GM18519 (cell line): ENCODE data around the gene SLIT3.

Experiments used
- ATAC-seq: cut with Tn5 transposase; IDR thresholded peaks from one replicate; pipeline ENCODE4 v1.9.1; 2021; ENCODE audit warnings: mild to moderate bottlenecking, moderate library complexity; ENCODE audit not compliant: unreplicated experiment, low FRiP score

SLIT3 gene

GRCh38 chr5:169011451-169011850, 289.5 kb downstream of the SLIT3 start:
- ATAC-seq: no peak

GRCh38 chr5:169011009-169011408, 289.9 kb downstream of the SLIT3 start:
- ATAC-seq: no peak

- ATAC-seq: no peak
Measured at GRCh38 chr5:169009123-169009522, 291.8 kb downstream of the SLIT3 start.

GRCh38 chr5:169006842-169007790, 293.8 kb downstream of the SLIT3 start:
- ATAC-seq: no peak

GRCh38 chr5:169004551-169004950, 296.4 kb downstream of the SLIT3 start:
- no peak for ATAC-seq

GRCh38 chr5:169003721-169004541, 297.0 kb downstream of the SLIT3 start:
- no peak for ATAC-seq

GRCh38 chr5:169002953-169003555, 297.9 kb downstream of the SLIT3 start:
- ATAC-seq: no peak

- ATAC-seq: no peak
Measured at GRCh38 chr5:169001394-169001793, 299.5 kb downstream of the SLIT3 start.

GRCh38 chr5:168995024-168995423, 305.9 kb downstream of the SLIT3 start:
- ATAC-seq: no peak

GRCh38 chr5:168992687-168993086, 308.3 kb downstream of the SLIT3 start:
- no peak for ATAC-seq

GRCh38 chr5:168992016-168992415, 308.9 kb downstream of the SLIT3 start:
- ATAC-seq: no peak

- no peak for ATAC-seq
Measured at GRCh38 chr5:168991311-168991710, 309.6 kb downstream of the SLIT3 start.

GRCh38 chr5:168990679-168991078, 310.3 kb downstream of the SLIT3 start:
- no peak for ATAC-seq

- ATAC-seq: no peak
Measured at GRCh38 chr5:168989731-168990505, 311.0 kb downstream of the SLIT3 start.

- no peak for ATAC-seq
Measured at GRCh38 chr5:168988699-168989098, 312.2 kb downstream of the SLIT3 start.

- ATAC-seq: peak; percentile 71
Measured at GRCh38 chr5:168987543-168988300, 313.2 kb downstream of the SLIT3 start.

GRCh38 chr5:168985454-168985853, 315.5 kb downstream of the SLIT3 start:
- no peak for ATAC-seq

- ATAC-seq: no peak
Measured at GRCh38 chr5:168984135-168984675, 316.7 kb downstream of the SLIT3 start.

- ATAC-seq: no peak
Measured at GRCh38 chr5:168979135-168979534, 321.8 kb downstream of the SLIT3 start.
